VCaP (cell line): ENCODE measurements around the gene FKBP5.
"Not testable (repeated sequence)": the region's sequence is repeated elsewhere in the genome, so short reads cannot be mapped to it uniquely, and the experiment has no call there.

Experiments used
- H3K27ac ChIP-seq: fragments of 450-650 bp; 2 replicates; pipeline ENCODE4 v1.5.1; 2017
- CTCF ChIP-seq: fragments of 450-650 bp; conservative IDR thresholded peaks from 2 replicates; pipeline ENCODE4 v1.5.1; 2017; ENCODE audit warnings: mild to moderate bottlenecking, moderate library complexity

The FKBP5 gene

DNA sequence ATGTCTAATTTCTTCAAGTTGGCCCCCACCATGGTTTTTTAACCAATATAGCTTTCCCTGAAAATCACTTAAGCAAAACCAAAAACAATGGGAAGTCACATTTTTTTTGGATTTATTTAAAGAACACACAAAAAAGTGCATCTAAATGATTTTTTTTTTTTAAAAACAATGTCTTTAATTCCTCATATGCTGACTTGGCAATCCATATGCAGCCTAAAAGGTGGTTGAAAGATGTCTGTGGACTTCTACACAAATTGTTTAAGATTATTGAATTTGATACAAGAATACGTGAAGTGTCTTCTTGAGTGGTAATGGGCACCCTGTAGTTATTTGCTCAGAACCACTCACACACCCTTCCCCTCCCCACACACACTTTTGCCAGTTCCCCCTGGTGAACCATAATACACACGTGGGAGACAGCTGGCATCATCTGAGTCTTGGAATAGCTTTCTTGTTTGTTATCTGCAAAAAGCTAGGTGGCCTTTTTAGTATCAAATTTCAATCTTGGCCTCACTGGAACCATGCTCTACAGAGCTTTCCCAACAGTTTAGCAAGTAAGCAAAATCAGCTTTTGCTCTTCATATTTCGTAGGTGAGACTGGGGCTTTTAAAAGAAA, 115.1 kb downstream of the FKBP5 start:
- no peak overlapping the region for H3K27ac ChIP-seq
- TF ChIP-seq CTCF, result no peak

DNA sequence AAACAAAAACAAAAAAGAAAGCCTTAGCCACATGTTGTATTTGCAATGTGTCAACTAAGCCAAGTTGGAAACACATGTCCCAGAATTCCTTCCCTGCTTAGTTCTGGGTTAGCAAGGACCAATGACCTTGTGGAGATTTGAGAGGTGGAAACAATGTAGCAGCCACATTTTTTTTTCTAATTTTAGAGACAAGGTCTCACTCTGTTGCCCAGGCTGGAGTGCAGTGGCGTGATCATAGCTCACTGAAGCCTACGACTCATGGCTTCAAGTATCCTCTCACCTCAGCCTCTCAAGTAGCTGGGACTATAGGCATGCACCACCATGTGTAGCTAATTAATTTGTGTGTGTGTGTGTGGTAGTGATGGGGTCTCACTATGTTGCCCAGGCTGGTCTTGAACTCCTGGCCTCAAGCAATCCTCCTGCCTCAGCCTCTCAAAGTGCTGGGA, 117.8 kb downstream of the FKBP5 start:
- not testable (repeated sequence) for H3K27ac ChIP-seq

- TF ChIP-seq CTCF, result peak; percentile 31; the same call in 1 of the 2 replicates
- H3K27ac ChIP-seq, result no peak overlapping the region
Observed at GRCh38 chr6:35569011-35569461, 119.7 kb downstream of the FKBP5 start.

- no peak for TF ChIP-seq CTCF
Observed at GRCh38 chr6:35566794-35567193, 121.9 kb downstream of the FKBP5 start.

GRCh38 chr6:35564733-35565132, 124.0 kb downstream of the FKBP5 start:
- no peak for TF ChIP-seq CTCF
- H3K27ac ChIP-seq, result no peak overlapping the region

More at GRCh38 chr6:35566794-35567193, 121.9 kb downstream of the FKBP5 start:
- H3K27ac ChIP-seq, result no peak overlapping the region

DNA sequence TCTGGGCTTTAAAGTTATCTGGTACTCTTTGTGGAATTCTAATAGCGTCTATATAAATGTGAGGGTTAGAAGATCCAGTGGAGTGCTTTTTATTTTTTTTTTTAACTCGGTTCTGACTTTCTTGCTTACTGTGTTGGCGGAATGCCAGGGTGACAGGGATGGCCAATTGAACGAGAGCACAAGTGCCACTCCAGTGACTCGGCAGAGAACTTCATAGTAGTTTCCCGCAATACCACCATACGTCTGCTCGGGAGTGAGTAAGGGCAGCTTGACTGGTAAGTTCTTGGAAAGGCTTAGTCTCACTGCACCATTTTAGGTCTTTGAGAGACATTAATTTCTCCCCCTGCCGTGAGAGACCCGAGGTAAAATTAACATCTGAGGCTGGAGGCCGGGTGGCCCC, 126.7 kb downstream of the FKBP5 start:
- no peak overlapping the region for H3K27ac ChIP-seq
- TF ChIP-seq CTCF, result no peak

- TF ChIP-seq CTCF, result no peak
Observed at GRCh38 chr6:35561113-35561512, 127.6 kb downstream of the FKBP5 start.

GRCh38 chr6:35558571-35558970, 130.1 kb downstream of the FKBP5 start:
- TF ChIP-seq CTCF, result no peak
- H3K27ac ChIP-seq, result no peak overlapping the region

More at GRCh38 chr6:35561113-35561512, 127.6 kb downstream of the FKBP5 start:
- no peak overlapping the region for H3K27ac ChIP-seq
